GM18508 (cell line): ENCODE results near the gene ANGPT4.
"Not testable (repeated sequence)": the region's sequence is repeated elsewhere in the genome, so short reads cannot be mapped to it uniquely, and the experiment has no call there.

Source experiments
- ATAC-seq: cut with Tn5 transposase; IDR thresholded peaks from one replicate; pipeline ENCODE4 v1.9.1; 2021; ENCODE audit warnings: moderate number of reproducible peaks; ENCODE audit not compliant: insufficient read depth, unreplicated experiment

The ANGPT4 gene

DNA sequence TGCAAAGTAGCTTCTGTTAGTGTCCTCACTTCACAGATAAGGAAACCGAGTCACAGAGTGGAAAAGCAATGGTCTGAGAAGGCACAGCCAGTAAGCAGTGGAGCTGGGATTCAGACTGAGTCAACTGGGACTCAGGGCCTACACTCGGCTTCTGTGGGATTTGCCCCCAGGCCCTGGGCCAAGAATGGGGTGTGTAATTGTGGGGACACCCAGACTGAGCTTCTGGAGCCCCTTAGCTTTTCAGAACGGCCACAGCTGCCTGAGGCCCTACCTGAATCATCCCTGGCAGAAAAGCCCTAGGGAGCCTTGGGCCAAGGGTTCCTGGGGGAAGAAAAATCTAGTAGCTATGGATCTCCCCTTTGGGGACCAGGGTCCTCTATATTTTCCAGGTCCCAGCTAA lies 6.5 kb downstream of the ANGPT4 start:
- no peak for ATAC-seq

DNA sequence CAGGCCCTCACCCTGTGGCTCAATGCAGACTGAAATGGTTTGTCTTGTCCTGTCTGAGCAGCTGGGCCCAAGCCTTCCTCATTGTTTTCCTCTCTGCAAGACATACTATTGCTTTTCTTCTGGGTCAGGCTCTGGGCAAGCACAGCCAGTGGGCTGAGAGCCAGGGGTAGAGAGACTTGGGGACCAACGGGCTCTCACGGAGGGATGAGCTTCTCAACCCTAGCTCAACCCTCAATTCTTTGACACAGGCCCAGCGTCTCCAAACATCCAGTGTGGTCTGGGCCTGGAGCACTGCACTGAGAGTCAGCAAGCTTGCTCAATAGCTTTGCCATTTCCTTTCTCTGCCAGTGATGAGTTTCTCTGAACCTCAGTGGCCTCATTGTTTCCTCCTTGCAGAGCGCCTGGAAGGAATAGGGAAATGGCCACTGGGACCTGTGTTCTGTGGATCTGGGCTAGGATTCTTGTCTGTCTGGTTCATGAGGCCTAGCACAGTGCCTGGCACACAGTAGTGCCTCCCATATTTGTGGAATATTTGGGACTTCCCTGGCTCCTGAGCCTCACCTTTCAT lies 9.3 kb downstream of the ANGPT4 start:
- no peak for ATAC-seq

DNA sequence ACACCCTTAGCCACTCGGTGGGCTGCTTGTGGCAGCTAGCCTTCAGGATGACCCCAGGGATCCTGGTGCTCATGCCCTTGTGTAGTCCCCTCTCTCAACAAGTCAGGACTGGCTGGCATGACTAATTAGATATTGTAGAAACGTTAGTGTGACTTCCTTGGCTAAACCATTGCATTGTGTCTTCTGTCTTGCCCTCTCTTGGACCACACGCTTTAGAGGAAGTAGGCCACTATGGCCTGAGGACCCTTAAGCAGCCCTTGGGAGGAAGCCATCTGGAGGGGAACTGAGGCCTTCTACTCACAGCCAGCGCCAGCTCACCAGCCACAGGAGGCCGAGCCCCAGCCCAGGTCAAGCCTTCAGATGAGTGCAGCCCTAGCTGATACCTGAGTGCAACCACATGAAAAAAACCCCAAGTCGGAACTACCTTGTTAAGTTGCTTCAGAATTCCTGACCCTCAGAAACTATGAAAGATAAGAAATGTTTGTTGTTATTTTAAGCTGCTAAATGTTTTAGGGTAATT lies 10.1 kb downstream of the ANGPT4 start:
- ATAC-seq: no peak

DNA sequence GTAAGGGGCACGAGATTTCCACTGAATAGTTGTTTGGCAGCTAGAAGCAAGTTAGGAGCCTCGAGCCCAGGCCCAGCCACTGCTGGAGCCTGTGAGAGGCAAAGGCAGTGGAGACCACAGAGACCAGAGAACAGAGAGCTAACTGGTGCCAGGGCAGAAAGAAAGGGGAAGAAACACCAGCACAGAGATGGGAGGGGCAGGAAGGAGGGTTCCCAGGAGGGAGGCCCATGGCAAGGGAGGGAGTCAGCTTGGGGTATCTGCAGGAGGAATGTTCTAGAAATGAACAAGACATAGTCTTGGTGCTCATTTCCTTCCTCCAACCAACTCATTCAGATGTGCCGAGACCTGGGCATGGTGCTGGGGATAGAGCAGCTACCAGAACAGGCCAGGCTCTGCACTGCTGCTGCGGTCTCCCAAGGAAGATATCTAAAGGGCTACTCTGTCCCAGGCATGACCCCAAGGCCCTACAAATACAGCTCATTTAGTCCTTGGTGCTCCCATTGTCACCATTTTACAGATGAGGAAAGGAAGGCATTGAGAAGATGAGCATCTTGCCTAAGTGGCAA lies 10.7 kb downstream of the ANGPT4 start:
- ATAC-seq: no peak

DNA sequence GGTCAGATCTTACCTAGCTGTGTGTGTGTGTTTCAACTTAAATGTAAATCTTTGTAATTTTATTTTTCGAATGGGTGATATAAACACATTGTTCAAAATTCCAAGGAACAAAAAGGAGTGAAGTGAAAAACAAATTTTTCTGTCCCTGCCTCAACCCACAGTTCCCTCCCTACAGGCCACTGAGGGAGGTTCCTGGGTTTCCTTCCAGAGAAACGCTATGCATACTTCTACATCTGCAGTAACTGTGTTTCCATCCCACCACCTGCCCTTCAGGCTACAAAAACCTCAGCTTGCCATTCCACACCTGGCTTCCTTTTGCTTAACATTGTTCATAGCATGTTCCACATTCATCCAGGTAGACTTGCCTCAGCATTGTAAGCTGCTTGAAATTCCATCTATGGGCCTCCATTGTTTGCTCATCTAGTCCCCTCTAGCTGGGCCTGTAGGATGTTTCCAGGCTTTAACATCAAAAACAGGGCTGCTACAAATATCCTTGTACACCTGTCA lies 12.0 kb downstream of the ANGPT4 start:
- no peak for ATAC-seq

DNA sequence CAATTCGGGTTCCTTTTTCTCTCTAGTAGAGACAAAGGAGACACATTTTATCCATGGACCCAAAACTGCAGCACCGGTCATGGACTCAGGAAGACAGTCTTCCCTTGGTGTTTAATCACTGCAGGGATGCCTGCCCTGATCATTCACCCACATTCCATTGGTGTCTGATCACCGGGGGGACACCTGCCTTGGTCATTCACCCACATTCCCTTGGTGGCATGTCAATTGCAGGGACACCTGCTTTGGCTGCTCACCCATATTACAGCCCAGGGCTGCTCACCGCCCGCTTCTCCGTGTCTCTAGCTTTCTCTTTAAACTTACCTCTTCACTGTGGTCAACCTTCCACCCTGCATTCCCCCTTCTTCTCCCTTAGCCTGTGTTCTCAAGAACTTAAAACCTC lies 18.7 kb downstream of the ANGPT4 start:
- not testable (repeated sequence) for ATAC-seq

DNA sequence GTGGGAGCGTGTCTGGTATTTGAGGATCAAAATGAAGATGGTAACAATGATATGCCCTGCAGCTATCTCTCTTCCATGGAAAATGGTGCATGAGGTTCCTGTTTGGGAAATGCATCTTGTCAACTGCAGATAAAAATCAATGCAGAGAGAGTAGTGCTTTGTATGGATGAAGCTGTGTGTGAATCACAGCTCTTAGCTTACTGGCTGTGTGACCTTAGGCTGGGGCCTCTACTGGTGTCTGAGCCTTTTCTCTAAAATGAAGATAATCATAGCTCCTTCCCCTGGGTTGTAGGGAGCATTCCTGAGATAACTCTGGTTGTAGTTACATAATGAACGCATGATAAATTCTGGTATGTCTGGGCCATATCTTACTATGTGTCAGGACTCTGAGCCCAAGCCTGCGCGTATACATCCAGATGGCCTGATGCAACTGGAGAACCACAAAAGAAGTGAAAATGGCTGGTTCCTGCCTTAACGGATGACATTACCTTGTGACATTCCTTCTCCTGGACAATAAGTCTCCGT lies 19.6 kb downstream of the ANGPT4 start:
- no peak for ATAC-seq

DNA sequence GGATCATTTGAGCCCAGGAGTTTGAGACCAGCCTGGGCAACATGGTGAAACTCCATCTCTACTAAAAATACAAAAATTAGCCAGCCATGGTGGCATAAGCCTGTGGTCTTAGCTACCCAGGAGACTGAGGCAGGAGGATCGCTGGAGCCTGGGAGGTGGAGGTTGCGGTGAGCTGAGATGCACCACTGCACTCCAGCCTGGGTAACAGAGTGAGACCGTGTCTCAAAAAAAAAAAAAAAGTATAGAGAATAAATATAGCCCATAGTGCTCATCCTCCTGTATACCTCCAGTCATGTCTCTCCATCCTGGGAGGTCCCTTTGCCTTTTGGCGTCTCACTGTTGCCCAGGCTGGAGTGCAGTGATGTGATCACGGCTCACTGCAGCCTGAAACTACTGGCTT lies 23.8 kb downstream of the ANGPT4 start:
- not testable (repeated sequence) for ATAC-seq

DNA sequence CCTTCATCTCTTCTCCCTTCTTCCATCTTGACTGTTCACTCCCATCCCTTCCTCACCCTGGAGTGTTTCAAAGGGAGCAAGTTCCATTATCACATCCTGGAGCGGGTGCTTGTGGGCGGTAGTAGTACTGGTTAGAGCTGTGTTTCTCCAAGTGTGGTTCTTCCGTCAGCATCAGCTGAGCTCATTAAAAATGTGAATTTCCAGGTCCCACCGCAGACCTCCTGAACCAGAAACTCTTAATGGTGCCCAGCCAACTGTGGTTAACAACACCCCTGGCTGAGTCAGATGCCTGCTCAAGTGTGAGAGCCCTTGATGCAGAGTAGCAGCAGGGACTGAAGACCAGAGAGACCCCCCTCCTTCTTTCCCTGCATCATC lies 24.4 kb downstream of the ANGPT4 start:
- no peak for ATAC-seq

DNA sequence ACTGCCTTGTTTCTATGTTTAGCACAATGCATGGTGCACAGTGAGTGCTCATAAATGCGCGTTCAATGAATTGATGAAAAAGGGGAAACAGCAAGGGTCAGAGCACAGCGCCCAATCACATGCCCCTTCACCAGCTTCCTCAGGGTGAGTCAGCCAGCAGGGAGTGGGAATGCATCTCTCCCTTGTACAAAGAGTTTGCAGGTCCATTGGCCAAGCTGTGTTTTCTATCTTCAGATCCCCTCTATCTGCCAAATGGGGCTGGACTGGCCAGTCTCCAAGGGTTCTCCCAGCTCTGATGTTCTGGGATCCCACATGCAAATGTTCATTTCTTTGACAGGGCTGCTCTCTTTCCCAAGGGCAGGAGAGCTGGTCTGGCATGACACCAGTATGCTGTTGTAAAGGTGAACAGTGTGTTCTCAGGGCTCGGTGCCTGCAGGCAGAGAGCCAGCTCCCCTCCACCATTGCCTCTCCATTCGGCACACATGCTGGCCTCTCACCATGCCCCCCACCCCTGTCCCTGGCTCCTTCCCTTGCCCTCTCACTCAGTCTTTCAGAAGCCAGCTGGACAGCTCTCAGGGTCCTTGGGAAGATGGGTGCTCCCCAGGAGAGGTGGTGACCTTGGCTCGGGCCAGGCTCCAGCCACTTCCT lies 25.0 kb downstream of the ANGPT4 start:
- ATAC-seq: no peak

DNA sequence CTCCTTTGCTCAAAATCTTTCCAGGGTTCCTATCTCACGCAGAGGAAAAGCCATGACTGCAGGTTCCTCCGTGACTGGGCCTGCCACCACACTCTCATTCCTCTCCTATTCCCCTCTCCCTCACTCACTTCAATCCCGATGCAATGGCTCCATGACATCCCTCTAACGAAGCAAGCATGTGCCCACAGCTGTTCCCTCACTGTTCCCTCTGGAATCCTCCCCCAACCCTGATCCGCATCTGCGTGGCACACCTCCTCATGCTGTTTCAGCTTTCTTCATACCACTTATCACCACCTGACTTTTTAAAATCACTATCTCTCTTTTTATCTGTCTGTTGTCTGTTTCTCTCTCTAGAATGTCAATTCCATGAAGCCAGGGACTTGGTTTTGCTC lies 25.5 kb downstream of the ANGPT4 start:
- ATAC-seq: no peak

DNA sequence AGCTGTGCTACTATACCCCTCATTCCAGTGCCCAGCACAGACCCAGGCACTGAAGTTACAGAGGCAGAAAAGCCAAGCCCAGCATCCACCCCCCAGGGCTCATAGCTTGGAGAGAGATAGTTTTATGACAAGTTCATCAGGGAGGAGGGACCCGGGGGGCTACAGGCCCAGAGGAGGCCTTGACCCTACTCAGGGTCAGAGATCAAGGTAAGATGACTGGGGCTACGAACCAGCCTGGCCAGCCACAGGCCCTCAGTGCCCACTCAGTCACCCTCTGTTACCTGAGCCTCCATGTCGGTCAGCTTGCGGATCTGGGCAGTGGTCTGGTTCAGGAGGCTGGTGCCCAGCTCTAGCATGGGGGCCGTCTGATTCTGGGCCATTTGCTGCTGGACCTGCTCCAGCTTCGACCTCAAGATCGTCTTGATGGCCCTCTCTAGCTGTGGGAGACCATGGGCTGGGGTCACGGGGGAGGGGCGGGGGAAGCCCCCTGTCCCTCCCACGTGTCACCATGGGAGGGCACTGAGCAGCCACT lies 26.1 kb downstream of the ANGPT4 start:
- no peak for ATAC-seq

DNA sequence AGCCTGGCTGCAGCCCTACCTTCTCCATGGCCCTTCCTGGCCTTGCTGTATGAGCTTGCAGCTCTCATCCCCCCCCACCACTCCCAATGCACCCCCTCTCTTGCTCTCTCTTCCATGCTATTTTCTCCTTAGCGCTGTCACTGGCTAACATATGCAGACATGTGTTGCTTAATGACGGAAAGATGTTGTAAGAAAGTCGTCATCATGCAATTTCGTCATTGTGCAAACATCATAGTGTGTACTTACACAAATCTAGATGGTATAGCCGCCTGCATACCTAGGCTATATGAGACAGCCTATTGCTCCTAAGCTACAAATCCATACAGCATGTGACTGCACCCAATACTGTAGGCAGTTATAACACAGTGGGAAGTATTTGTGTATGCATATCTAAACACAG lies 27.0 kb downstream of the ANGPT4 start:
- no peak for ATAC-seq

DNA sequence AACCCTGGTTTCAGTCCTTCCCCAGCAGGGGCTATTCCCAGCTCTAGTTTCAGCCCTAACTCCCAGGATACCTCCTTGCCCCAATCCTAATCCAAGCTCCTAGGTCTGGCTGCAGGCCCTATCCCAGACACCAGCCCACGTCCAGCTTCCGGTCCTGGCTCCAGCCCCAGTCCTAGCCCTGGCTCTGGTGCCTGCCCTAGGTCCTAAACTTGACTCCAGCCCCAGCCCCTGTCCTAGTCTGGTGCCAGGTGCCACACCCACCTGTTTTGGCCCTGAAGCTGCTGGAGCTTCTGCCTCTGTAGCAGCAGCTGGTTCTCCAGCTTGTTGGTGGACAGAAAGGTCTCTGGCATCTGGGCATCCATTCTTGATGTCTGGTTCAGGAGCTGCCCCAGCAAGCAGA lies 28.1 kb downstream of the ANGPT4 start:
- ATAC-seq: no peak

DNA sequence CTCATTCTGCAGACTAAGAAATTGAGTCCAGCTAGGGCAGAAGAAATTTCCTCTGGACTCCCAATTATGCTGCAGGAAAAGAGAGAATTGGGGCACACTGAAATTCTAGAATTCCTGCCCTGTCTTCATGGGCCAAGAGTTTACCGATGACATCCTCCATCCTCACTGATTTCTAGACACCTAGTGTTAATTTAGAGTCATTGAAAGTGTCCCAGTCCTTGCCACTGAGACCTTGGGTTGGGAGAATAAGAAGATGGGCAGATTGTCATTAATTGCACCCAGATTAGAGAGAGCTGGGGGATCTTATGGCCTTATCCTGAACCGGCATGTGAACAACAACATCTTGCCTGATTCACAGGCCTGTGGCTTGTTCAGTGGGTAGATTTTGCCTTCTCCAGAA lies 29.0 kb downstream of the ANGPT4 start:
- ATAC-seq: no peak

DNA sequence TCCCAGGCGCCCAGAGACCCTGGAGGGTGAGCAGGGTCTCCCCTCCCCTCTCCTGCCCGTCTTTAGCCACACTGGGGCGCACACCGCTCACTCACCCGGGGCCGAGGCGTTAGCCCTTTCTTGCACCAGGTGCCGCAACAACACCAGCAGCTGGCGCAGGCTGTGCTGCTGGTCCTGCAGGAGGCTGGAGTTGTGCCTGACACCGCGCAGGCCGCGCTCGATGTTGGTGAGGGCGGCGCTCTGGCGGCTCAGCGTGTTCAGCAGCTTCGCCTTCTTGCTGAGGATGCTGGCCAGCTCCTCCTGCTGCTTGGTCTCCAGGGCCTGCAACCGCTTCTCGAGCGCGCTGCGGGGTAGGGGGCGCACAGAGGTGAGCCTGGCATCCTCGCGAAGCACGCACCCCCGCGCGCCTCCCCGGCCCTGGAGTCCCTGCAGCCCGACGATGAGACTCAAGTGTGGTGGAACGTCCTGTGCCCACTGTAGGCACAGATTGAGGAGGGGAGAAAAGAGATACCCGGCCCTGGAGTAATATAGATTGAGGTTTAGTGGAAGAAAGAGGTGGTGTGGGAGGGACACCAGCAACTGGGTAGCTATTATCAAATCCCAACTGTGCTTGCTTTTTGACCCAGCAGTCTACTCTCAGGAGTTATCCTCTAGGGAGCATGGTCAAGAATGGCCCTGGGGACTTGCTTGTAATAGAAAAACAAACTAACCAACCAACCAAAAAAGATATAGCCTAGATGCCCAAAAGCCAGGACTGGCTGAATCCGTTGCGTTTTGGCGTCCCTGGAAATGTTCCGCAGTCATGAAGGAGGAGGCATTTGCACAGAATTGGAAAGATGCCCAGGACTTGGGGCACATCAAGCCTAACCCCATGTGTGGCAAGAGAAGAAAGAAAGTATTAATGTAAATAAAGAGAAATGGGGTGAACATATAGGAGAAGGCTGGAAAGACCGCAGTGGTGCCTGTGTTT lies 30.9 kb downstream of the ANGPT4 start:
- ATAC-seq: no peak

DNA sequence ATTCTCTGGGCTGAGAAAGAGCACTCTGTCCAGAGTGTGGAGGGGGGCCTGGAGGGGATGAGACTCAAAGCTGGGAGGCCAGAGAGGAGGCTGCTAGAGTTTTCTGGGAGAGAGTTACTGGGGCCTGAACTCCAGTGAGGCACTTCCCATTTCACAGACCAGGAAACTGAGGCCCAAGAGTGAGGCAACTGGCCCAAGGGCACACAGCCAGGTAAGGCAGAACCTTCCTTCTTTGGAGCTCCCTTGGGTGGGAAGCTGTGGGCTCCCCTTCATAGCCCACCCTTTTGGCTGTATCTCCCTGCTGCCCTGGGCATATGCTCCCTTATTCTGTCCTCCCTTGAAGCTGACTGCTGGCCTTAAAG lies 34.4 kb downstream of the ANGPT4 start:
- ATAC-seq: no peak

DNA sequence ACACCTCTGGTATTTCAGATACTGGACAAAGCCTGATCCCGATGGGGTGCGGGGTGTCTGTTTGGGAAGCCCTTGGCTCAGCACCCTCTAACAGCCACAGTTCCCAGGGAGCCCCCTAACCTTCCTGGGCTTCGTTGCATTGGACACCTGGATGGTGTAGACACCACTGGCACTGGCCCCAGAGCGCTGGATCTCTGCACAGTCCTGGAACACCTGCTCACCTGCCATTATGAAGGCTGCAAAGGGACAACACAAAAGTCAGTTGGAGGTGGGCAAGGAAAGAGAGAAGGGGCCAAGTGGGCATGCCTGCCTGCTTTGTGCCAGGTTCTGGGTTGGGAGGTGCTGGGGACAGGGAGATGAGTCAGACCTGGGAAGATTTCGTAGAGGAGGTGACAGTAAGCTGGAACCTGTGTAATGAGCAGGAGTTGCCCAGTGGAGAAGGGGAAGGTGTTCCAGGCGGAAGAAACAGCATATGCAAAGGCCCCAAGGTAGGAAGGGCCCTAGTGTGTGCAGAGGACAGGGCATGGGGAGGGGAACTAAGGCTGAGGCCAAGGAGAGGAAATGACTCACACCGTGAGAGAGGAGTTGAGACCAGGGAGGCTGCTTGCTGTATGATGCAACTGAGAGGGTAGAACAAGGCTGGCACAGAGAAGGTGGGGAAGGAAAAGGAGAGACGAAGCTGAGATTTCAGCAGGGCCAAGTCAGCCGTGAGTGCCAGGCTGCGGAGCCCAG lies 34.9 kb downstream of the ANGPT4 start:
- no peak for ATAC-seq

DNA sequence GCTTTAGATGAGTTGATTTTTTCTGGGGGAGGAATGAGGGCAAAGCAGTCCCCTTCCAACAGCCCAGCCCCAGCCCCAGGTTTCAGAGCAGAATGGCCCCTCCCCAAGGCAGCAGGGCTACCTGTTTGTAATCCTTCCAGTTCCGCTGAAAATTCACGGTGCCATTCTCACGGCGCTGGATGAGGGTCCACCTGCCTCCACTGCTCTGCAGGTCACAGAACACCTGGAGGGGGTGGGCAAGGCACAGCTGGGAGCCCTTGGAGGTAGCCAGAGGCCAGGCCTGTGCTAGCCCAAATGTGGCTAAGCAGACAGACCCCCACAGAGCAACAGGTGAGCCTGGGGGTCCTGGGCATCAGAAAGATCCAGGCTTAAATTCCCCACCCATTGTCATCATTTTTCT lies 36.5 kb downstream of the ANGPT4 start:
- ATAC-seq: no peak
